K562 (cell line): ENCODE data around the gene TUBB4B. TPM values are rescaled to one million over a fixed set of nuclear protein-coding genes. Genes with fewer than 3 reads are reported as not detected.
A peak's percentile ranks its signal among the peaks of the same experiment; 100 is the strongest.

ENCODE experiments used
- JUN ChIP-seq, 2 experiments: sonication (generic) in 1 of 2; formaldehyde crosslinking in 1 of 2; IDR thresholded peaks; 2 replicates each; pipeline versions ENCODE4 v1.6.1 to v1.8.0; 2012 to 2022; ENCODE audit warnings: borderline replicate concordance in 2 of 2, mild to moderate bottlenecking in 2 of 2, improper control_type of control experiment in 1 of 2, low read depth in 1 of 2, low read length in 1 of 2, missing genetic modification reagents in 1 of 2
- MCM5 ChIP-seq: fragments of 450-650 bp; IDR thresholded peaks from 2 replicates; pipeline ENCODE4 v1.6.1; 2016; ENCODE audit warnings: low read depth
- MITF ChIP-seq: IDR thresholded peaks from 2 replicates; pipeline ENCODE4 v1.6.1; 2014; ENCODE audit warnings: antibody characterized with exemption
- NCOA1 ChIP-seq: fragments of 450-650 bp; IDR thresholded peaks from 2 replicates; pipeline ENCODE4 v1.6.1; 2016; ENCODE audit warnings: low read depth
- U2AF2 ChIP-seq: fragments of 200-400 bp; formaldehyde crosslinking; optimal IDR thresholded peaks from 2 replicates; pipeline ENCODE3; 2017; ENCODE audit warnings: low read depth, mild to moderate bottlenecking, low read length
- ZBTB40 ChIP-seq, 2 experiments: fragments of 450-650 bp in 1 of 2; sonication (generic) in 1 of 2; formaldehyde crosslinking in 1 of 2; IDR thresholded peaks; 2 replicates each; pipeline versions ENCODE4 v1.7.1 to v1.9.0; 2016 to 2022; ENCODE audit warnings: inconsistent platforms in 1 of 2, mild to moderate bottlenecking in 1 of 2, missing genetic modification reagents in 1 of 2
- polyA plus RNA-seq, 8 experiments: library from polyadenylated mRNA; depleted of rRNA in 4 of 8; stranded (reverse) in 5 of 8; unstranded in 3 of 8; fragments of >200 nt; fragmentation: Nextera tagmentation in 2 of 8; fragmentation: Illumina TruSeq in 1 of 8; extraction: Ambion mirVana in 2 of 8; extraction: Trizol in 1 of 8; gene quantifications; 2 replicates each; pipeline versions ENCODE4 v1.2.1 to v1.2.3, GENCODE V29; 2011 to 2014; ENCODE audit warnings: inconsistent platforms in 1 of 8, missing spikeins in 1 of 8
- total RNA-seq, 7 experiments: library from RNA; depleted of rRNA in 6 of 7; stranded (reverse); fragments of >200 nt in 6 of 7; fragmentation: Illumina TruSeq in 2 of 7; extraction: Trizol in 2 of 7; gene quantifications; 2 replicates each; pipeline versions ENCODE4 v1.2.1 to v1.2.3, GENCODE V29; 2011 to 2021; ENCODE audit warnings: low replicate concordance in 1 of 7
- TF ChIP-seq, protein P1 (sequence below), 2 experiments: fragments of 450-650 bp; IDR thresholded peaks; 2 replicates each; pipeline ENCODE4 v1.6.1; 2016; ENCODE audit warnings: mild to moderate bottlenecking in 2 of 2, borderline replicate concordance in 1 of 2, low read depth in 1 of 2, moderate library complexity in 1 of 2

The TUBB4B gene
- total and polyA plus RNA-seq, 9 of the 15 experiments (the other 6 are each of a cell fraction or from before 2014, with no cell fraction given) = 24.1 to 443 (median 268) TPM

DNA sequence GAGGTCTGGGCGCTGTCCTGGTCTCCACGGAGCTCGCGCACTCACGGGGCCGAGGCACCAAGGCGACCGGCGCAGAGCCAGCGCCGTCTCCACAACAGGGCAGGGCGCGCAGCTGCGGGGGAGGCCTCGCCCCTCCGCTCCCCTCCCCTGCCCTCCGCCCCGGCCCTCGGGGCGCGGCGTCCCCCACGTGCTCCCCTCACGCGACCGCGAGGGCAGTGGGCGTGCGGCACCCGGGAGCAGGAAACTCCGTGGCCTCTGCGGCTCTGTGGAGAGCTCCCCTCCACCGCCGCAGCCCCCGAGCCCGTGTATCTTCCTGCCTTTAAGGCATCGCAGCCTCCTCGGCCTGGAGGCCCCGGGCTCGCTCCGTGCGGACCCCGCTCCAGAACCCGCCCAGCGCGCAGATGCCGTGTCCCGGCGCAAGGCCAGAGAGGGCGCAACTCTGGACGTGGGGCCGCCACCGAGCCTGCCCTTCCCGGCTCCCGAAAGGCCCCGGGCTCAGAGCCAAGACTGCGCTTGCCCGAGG is 708 bp upstream of the TUBB4B start (continued):
- TF ChIP-seq, protein P1, sequence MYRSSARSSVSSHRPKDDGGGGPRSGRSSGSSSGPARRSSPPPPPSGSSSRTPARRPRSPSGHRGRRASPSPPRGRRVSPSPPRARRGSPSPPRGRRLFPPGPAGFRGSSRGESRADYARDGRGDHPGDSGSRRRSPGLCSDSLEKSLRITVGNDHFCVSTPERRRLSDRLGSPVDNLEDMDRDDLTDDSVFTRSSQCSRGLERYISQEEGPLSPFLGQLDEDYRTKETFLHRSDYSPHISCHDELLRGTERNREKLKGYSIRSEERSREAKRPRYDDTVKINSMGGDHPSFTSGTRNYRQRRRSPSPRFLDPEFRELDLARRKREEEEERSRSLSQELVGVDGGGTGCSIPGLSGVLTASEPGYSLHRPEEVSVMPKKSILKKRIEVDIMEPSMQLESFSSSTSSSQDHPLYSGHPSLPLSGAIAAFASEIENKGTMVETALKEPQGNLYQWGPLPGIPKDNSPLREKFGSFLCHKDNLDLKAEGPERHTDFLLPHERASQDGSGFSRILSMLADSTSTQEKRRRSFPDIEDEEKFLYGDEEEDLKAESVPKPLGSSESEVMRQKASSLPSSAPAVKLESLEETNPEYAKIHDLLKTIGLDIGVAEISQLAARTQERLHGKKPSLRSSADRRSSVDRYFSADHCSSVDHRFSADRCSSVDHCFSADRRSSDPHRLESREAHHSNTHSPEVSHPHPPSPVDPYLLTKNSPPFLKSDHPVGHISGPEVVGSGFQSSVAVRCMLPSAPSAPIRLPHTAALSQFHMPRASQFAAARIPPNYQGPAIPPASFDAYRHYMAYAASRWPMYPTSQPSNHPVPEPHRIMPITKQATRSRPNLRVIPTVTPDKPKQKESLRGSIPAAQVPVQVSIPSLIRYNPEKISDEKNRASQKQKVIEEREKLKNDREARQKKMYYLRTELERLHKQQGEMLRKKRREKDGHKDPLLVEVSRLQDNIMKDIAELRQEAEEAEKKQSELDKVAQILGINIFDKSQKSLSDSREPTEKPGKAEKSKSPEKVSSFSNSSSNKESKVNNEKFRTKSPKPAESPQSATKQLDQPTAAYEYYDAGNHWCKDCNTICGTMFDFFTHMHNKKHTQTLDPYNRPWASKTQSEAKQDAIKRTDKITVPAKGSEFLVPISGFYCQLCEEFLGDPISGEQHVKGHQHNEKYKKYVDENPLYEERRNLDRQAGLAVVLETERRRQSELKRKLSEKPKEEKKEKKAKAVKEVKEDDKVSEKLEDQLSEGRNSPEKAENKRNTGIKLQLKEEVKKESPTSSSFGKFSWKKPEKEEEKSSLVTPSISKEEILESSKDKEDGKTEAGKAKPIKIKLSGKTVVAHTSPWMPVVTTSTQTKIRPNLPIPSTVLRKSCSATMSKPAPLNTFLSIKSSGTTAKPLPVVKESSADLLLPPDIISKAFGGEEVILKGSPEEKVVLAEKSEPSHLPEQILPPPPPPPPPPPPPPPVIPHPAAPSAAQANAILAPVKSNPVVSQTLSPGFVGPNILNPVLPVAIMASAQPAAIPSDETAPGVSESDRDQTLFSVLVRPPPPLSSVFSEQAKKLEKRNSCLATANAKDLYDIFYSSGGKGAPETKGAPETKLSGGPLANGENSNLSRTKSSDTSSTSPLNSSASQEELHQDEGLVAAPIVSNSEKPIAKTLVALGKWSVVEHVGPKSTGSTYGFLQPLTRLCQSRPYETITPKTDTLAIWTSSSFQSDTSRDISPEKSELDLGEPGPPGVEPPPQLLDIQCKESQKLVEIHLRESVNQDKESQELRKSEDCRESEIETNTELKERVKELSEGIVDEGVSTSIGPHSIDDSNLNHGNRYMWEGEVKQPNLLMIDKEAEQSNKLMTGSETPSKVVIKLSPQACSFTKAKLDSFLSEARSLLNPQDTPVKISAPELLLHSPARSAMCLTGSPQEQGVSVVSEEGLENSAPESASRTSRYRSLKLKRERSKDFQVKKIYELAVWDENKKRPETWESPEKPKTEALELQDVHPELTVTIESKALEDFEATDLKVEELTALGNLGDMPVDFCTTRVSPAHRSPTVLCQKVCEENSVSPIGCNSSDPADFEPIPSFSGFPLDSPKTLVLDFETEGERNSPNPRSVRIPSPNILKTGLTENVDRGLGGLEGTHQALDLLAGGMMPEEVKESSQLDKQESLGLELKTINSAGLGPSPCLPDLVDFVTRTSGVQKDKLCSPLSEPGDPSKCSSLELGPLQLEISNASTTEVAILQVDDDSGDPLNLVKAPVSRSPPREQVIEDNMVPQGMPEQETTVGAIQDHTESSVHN (IDR thresholded peaks at IDR 0.05; ENCODE audit: borderline replicate concordance in 1 of 2, low read depth in 1 of 2) = no peak
- TF ChIP-seq MCM5 = no peak
- TF ChIP-seq MITF = peak; percentile 33; the same call in 1 of the 2 replicates
- TF ChIP-seq JUN (IDR thresholded peaks at IDR 0.05; ENCODE audit: borderline replicate concordance, low read depth, low read length) = no peak
- TF ChIP-seq JUN (CRISPR knock-in tag; IDR thresholded peaks at IDR 0.05; ENCODE audit: borderline replicate concordance) = no peak
- TF ChIP-seq U2AF2 = no peak
- TF ChIP-seq NCOA1 = no peak
- TF ChIP-seq ZBTB40 (IDR thresholded peaks at IDR 0.05) = no peak
- no peak for TF ChIP-seq ZBTB40 (CRISPR knock-in tag; IDR thresholded peaks at IDR 0.05)
